ENCODE results near the gene KRTCAP2.
"Not testable (repeated sequence)": the region's sequence is repeated elsewhere in the genome, so short reads cannot be mapped to it uniquely, and the experiment has no call there.

KRTCAP2 gene

DNA sequence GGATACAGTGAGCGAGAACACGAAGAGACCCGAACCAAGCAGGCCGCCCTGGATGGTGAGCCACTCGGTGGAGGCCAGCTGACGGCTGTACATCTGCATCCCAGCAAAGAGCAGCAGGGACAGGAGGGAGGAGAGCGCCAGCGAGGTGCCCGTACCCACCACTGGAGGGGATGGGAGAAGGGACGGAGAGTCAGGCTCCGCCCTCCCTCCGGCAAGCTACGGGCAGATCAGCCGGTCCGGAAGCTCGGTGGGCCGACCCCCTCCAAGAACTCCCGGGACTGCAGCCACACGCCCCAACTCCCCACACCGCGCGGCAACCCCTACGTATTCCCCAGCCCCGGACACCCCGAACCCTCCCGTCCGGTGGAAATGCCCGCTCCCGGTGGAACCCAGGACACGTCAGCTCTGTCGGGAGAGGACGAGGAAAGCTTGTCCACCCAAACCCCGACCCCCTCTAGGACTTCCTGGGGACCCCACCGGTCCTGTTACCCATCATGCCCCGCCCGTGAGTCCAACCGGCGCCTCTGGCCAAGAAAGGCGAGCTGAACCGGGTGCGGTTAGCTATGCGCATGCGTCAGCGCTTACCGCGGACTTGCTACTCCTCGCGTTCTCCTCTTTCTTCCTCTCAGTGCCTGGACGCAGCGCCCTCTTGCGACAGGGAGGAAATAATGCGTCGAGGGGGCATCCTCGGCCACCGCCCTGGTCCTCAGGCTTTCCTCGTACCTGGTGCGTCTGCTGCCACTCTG lies at the start of gene KRTCAP2:
Gene KRTCAP2 (minus strand): TSS at position 573 of the 746 bp plus-strand sequence. CDS start 80 bp downstream, at position 493.
- DNase-seq (ENCODE audit: low read depth in 1 of 2, low spot score in 1 of 2), result peak; percentile 92 to 93

DNA sequence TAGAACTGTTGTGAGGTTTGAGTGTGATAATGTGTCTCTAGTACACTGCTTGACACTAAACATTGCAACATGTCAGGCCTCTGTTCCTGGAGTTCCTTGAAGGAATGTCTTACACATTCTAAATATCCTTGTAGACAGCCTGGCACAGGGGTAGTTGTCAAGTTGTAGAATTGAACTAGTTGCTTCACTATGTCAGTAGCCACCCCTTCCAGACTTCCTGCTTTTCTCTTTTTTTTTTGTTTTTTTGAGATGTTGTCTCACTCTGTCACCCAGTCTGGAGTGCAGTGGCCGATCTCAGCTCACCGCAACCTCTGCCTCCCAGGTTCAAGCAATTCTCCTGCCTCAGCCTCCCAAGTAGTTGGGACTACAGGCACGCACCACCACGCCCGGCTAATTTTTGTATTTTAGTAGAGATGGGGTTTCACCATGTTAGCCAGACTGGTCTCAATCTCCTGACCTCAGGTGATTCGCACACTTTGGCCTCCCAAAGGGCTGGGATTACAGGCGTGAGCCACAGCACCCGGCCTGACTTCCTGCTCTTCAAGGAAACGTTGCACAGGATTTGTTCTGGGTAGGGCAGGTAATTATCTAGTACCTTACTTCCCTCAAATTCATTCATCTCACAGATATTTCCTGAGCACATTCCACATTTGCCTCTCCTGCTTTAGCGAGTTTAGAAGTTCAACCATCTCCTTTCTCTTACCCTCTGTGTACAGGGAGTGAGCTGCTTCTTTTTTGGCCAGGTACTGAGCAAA lies 47.3 kb upstream of the KRTCAP2 start:
- DNase-seq (ENCODE audit: low read depth in 1 of 2, low spot score in 1 of 2), result not testable (repeated sequence)

DNA sequence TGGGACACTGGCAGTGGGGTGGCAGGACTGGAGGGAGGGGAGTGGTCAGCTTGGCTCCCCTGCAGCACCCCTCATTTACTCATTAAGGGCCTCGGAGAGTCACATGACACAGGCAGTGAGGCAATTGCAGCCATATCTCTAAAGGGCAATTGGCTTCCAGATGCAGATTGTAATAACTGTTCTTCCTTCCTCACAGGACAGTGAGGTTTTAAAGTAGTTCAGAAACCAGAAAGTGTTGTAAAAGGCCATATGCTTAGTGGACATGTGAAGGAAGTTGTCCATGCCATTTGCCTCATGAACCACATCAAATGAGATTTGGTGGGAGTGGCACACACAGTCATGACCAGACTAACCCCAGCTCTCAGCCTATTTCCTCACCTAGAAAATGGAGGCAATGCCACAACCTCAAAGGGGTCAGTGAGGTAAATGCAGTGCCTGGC lies 46.5 kb upstream of the KRTCAP2 start:
- no peak for DNase-seq (ENCODE audit: low read depth in 1 of 2, low spot score in 1 of 2)

DNA sequence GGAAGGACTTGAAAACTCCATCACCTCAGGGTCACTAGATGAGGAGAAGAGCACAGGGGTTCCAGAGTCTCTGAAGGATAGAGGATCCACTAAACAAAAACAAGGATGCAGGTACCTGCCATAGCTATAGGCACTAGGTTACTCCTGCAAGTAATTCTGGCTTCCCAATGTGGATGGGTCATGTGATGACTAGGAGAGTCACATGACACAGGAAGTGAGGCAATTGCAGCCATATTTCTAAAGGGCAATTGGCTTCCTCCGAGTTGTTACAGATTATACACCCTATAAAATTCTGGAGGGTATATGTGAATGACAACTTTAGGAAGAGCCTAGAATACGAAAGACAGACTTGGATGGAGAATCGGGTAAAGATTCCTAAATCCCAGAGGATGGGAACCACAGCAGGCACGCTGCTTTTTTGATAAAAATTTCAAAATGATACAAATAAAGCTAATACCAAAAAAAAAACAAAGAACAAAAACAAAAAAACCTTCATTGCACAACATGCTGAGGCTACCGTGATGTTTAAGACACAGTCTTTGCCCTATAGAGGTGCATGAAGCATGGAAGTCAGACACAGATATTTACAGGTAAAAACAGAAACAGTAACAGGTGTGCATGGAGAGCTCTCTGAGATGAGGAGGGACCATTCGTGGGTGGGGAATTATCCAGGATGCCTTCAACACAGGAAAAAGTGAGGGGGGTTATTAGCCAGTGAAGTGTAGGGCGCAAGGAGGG lies 45.9 kb upstream of the KRTCAP2 start:
- DNase-seq (ENCODE audit: low read depth in 1 of 2, low spot score in 1 of 2), result no peak

DNA sequence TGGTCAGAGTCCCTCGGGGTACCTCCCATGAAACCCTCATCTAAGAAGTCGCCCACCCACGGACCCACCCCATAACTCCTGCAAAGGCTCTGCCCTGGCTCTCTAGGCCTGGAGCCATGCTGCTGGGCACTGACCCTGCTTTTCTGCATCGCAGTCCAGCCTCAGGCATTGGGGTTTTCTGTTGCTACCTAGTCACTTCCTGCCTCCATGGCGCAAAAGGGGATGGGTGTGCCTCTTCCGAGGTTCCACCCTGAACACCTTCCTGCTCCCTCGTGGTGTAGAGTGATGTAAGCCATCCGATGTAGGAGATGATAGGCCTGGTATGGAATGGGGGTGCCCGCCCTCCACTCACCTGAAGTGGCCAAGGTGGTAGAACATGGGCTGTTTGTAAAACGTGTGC lies 41.6 kb upstream of the KRTCAP2 start:
- DNase-seq (ENCODE audit: low read depth in 1 of 2, low spot score in 1 of 2), result not testable (repeated sequence)

DNA sequence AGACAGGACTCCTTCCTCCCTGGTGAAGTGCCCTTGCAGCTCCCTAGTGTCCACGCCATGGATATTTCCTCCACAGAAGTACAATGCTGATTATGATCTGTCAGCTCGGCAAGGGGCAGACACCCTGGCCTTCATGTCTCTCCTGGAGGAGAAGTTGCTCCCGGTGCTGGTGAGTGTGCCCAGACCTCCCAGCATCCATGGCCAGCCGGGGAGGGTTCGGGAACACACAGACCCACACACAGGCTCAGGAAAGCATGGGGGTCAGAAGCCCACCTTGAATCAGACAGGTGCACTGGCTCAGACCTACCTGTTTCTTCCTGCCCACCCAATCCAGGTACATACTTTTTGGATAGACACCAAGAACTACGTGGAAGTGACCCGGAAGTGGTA lies 38.9 kb upstream of the KRTCAP2 start:
- DNase-seq (ENCODE audit: low read depth in 1 of 2, low spot score in 1 of 2), result not testable (repeated sequence)

DNA sequence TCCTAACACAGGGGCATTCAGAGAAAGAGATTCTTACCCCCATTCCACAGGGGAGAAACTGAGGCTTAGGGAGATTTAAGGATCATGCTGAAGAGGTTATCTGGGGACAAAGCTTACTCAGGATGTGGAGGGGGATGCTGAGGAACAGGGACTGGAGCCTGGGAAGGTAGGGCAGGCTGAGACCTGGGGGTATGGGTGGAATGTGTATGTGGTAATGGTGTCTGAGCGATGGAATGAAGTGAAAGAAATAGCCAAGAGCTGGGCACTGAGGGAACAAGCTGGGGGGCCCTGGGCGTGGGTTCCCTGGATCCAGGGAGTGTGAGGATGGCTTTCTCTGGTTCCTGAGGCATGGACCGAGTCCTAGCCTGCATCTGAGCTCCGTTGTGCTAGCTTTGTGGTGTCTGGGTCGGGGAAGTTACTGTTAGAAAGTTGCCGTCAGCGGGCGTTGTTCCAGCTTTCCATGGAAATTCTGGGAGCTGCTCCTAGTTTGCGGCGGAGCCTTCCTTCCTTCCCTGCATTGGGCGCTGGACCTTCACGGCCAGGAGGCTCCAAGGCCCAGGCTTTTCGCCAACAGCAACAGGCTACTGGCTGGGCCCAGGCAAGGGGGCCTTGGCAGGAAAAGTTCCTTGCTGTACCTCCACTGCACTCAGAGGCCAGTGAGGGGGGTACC lies 38.4 kb upstream of the KRTCAP2 start:
- not testable (repeated sequence) for DNase-seq (ENCODE audit: low read depth in 1 of 2, low spot score in 1 of 2)

DNA sequence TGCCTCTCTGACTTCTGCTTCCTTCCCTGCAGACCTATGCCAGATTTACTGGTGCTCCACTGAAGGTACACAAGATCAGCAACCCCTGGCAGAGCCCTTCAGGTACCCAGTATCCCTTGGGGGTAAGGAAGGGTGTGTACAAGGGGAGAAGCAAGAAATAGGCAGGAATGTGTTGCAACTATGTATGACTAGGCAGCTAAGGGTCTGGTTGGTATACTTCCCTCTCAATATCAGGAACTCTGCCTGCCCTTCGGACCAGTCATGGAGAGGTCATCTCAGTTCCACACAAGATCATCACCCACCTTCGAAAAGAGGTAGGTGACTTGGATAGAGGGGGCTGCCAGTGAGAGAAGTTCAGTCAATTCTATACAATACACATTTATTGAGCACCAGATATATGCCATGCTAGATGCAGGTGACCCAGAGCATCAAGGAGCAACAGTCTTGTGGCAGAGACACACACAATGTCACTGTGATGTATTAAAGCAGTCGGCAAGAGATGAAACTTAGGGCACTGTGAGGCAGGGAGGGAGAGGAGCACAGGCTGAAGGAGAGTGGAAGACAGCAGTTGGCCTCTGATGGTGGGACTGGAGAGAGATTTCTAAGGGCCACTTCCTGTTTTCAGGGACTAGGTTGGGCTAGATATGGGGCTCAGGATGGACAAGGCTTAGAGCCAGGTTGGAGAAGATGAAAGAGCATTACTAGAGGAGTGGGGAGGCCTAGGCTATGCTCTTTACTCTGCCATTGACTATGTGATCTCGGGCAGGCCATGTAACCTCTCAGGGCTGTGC lies 37.4 kb upstream of the KRTCAP2 start:
- no peak for DNase-seq (ENCODE audit: low read depth in 1 of 2, low spot score in 1 of 2)

DNA sequence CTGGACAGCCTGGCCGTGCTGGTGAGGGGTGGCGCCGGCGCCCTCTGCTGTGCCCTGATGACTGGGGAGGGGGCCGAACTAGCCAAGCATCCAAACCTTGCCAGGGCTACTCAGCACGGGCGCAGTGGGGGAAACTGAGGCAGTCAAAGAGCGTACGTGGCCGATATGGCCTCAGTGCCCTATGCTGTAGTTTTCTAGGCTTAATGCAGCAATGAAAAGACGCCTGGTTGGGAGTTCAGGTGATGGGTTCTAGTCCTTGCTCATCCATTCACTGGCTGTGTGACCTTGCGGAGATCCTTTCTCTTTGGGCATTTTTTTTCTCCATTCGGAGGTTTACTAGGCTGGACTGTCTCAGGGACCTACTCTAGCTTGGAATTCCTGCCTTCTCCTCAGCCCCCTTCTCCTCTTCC lies 36.2 kb upstream of the KRTCAP2 start:
- no peak for DNase-seq (ENCODE audit: low read depth in 1 of 2, low spot score in 1 of 2)

DNA sequence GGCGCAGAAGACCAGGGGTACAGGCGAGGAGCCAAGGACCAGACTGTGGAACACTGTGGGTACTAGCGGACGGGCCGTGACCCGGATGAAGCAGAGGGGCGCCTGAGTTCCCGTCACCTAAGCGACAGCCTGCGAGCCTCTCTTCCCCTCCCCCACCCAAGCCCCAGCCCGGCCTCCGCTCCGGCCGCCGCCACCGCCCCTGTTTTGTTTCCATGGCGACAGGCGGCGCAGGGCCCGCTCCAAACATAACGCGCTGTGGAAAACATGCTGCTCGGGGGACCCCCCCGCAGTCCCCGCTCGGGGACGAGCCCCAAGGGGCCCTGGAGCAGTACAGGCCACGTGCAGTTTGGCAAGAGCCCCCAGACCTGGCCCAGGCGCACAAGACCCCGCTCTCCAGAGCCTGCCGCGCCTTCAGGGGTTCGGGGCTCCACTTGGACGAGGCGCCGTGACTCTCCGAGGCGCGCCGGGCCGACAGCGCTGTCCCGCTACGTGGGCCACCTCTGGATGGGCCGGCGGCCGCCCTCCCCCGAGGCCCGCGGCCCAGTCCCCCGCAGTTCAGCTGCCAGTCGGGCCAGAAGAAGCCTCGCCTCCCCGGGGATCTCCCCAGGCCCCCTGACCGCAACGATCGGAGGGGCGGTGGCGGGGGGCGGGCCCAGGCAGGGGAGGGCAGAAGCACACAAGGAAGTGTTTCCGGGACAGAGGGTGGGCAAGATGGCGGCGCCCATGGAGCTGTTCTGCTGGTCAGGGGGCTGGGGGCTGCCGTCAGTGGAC lies 35.6 kb upstream of the KRTCAP2 start, which contains the start of gene MTX1:
Gene MTX1 (plus strand): TSS at position 155 of the 771 bp plus-strand sequence. CDS start 110 bp downstream, at position 265.
- peak; percentile 72 to 85 for DNase-seq (ENCODE audit: low read depth in 1 of 2, low spot score in 1 of 2)

DNA sequence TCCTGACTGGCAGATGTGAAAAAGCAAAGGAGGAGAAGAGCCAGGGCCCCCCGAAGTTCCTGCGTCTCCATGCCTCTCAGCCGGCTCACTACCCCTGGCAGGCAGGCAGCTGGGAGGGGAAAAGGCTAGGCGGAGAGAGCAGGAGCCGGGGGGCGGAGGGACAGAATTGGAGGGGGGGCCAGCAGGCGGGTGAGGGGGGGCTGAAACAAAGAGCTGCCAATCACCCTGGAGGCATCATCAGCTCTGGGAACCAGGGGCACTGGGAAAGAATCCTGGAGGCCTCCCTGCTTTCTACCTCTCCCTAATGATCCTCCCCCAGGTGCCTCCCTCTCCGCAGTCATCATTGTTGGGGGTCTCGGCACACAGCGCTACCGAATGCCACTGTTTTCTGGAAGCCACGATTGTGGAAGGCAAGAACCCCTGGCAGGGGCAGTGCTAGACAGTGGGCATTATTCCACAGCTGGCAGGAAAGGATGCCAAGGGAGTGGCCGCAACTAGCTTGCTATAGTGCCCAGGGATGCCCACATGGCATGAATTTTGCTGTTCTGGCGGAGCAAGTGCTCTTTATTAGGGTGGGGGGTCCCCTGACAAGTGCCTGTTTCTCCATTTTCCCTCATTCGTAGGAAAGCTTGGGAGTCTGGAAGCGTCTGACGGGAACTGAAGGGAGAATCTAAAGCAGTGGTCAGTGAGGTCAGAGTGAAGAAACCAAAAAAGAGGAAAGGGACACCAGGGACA lies 34.9 kb upstream of the KRTCAP2 start, which contains the start of gene THBS3:
Gene THBS3 (minus strand): TSS at position 92 of the 735 bp plus-strand sequence. CDS start 21 bp downstream, at position 71.
- no peak for DNase-seq (ENCODE audit: low read depth in 1 of 2, low spot score in 1 of 2)

DNA sequence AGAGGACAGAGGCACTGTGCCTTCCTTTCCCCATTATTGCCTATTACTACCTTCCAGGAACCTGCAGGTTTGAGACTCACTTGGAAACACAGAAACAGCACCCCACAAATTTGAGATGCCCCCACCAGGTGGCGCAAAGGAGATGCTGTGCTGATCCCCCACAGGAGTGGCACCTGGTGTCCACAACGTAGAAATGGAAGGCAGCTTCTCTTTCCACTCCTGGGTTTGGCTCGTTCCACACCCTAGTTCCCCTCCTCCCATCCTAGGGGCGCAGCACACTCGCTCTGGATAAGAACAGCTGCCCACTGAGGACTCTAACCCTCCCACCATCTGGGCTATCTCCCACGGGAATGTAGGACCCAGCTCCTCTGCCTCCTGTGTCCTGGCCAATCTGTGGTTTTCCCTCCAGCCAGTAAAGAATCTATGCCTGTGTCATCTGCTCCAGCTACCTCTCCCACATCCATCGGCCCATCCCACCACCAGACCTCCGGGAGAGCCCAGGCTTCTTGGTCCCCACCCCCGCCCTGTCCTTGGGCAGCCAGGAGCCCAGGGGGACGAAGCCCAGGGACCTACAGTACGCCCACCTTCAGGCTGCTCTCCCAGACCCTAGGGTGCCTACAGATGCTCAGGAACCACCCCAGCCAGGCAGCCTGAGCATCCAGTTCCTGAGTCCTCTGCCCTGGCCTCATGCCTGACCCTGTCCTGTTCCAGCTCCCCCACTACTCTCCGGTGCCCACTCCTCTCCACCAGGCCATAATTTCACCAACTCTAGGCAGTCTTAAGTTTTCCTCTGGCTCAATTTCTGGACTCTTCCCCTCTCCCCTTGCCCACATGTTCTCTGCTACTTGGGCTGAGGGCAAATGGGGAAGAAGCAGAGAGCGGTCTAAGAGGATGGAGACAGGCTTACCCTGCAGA lies 34.0 kb upstream of the KRTCAP2 start:
- peak; percentile 82 to 91 for DNase-seq (ENCODE audit: low read depth in 1 of 2, low spot score in 1 of 2)

DNA sequence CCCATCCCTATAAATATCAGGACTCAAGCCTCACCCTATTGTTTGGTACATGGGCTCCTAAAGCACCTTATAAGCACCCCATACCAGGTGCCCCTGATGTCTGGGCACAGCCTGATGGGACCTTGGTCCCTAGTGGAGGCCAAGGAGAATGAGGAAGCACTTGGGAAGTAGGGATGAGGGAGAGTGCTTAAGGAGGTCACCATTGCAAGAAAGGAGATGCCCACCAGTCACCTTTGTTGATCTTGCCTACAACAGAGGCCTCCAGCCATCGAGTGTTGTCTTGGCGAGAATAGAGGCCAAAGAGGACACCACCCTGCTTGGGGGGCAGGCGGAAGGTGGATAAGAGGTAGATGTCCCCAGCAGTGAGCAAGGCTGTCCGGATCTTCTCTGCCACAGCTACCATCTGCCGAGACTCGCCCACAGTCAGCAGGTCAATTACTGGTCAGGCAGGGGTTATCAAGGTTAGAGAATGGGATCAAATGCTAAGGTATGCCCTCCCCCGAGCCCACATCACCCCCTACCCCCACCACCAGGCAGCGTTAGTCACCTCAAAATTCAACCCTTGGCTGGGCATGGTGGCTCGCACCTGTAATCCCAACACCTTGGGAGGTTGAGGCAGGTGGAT lies 33.0 kb upstream of the KRTCAP2 start:
- DNase-seq (ENCODE audit: low read depth in 1 of 2, low spot score in 1 of 2), result no peak

DNA sequence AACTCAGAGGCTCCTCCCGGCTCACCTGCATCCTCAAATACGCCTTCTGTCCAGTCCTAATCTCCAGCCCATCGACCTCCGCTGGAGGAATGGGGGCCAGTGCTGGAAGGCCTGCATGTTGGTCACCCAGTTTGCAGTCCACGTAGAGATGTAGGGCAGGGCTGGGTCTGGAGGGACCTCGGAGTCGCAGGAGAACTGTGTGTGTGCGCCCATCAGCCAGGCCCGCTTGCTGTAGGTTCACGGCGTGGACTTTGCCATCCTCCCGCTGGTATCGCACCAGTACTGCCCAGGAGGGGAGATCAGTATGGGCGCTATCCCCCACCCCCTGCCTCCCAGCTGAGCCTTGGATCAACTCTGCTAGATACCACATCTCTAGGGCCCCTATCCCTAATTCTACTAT lies 31.9 kb upstream of the KRTCAP2 start:
- no peak for DNase-seq (ENCODE audit: low read depth in 1 of 2, low spot score in 1 of 2)

DNA sequence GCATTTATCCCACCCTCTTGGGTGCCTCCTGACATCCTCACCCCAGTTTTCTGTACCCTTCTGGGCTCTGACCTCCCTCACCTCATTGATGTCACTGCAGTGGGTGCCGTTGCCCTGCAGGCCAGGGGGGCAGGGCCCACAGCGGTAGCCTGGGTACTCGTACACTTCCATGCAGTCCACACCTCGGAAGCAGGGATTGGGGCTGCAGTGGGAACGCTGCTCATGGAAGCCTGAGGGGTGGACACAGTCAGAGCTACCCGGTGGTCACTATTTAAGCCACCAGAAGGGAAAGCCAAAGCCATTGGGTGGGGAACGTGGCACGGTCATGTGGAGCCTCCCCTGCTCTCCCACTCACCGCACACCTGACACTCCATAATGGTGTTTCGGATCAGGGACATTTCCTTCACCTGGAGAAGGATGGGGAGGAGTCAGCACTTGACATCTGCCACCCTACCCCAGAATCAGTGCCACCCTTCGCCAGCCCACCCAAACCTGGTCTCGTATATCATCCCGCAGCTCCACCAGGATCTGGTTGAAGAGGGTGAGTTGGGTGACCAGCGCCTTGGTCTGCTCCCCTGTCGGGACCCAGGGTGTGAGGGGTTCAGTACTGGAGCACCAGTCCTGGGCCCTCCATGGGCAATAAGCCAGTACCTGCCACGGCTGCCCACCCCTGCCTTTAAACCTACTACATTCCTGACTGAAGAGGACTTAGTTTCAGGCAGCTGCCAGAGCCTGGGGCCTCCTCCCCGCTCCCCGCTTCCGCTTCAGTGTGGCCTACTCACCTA lies 29.8 kb upstream of the KRTCAP2 start:
- no peak for DNase-seq (ENCODE audit: low read depth in 1 of 2, low spot score in 1 of 2)

DNA sequence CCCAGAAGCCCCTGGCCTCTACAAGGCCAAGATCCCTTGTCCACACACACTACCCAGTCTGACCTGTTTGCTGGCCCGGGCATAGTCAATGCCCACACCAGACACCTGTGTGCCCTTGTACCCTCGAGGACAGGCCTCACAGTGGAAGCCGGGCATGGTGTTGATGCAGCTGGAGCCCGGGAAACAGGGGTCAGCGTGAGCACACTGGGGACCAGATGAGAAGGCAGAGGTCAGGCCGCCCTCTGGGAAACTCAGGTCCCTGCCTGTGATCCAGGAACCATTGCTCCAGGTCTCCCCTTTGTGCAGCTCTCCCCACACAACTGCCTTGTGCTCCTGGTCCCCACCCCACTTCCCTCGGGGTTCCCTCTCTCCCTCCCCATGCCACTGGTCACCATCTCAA lies 29.1 kb upstream of the KRTCAP2 start:
- DNase-seq (ENCODE audit: low read depth in 1 of 2, low spot score in 1 of 2), result no peak
